ENCODE measurements around the gene CIDEB. TPM values are rescaled to one million over a fixed set of nuclear protein-coding genes. Genes with fewer than 3 reads are reported as not detected.

CIDEB gene
- total and polyA plus RNA-seq, 2 of the 13 experiments (the other 11 are each of a cell fraction or from before 2014, with no cell fraction given) = 35.8 to 110 TPM

- TF ChIP-seq IRF1 (CRISPR knock-in tag; IDR thresholded peaks at IDR 0.05; ENCODE audit: low read depth) = no peak; the same call in 1 of the 2 replicates
- no peak for TF ChIP-seq ZNF770 (CRISPR knock-in tag; IDR thresholded peaks at IDR 0.05)
- no peak for TF ChIP-seq ZNF703 (CRISPR knock-in tag; IDR thresholded peaks at IDR 0.05; ENCODE audit: borderline replicate concordance)
- no peak for TF ChIP-seq RBM22 (optimal IDR thresholded peaks at IDR 0.05; ENCODE audit: low read length)
- TF ChIP-seq TARDBP (CRISPR knock-in tag; IDR thresholded peaks at IDR 0.05) = peak; percentile 11; the same call in 1 of the 2 replicates
- TF ChIP-seq ATF5 (CRISPR knock-in tag; IDR thresholded peaks at IDR 0.05; ENCODE audit: low read depth) = no peak
- TF ChIP-seq ZNF709 (CRISPR knock-in tag; IDR thresholded peaks at IDR 0.05) = no peak
- no peak for TF ChIP-seq ZBTB39 (CRISPR knock-in tag; IDR thresholded peaks at IDR 0.05)
- no peak for TF ChIP-seq MTA3 (CRISPR knock-in tag; IDR thresholded peaks at IDR 0.05)
- TF ChIP-seq GPBP1L1 (CRISPR knock-in tag; IDR thresholded peaks at IDR 0.05) = no peak
- no peak for TF ChIP-seq HHEX (CRISPR knock-in tag; IDR thresholded peaks at IDR 0.05)
- no peak for TF ChIP-seq CHD4 (IDR thresholded peaks at IDR 0.05; ENCODE audit: borderline replicate concordance, low read length)
- no peak for TF ChIP-seq SIN3B (IDR thresholded peaks at IDR 0.05; ENCODE audit: low read length)
- no peak for TF ChIP-seq ZMAT3 (CRISPR knock-in tag; conservative IDR thresholded peaks at IDR 0.05)
- no peak for TF ChIP-seq HNF1A (IDR thresholded peaks at IDR 0.05; ENCODE audit: low read depth)
- TF ChIP-seq HNF1A (CRISPR knock-in tag; IDR thresholded peaks at IDR 0.05; ENCODE audit: borderline replicate concordance) = peak; percentile 38; the same call in 1 of the 2 replicates
- no peak for TF ChIP-seq SRSF9 (IDR thresholded peaks at IDR 0.05; ENCODE audit: borderline replicate concordance, insufficient read depth, low read depth, low read length, poor library complexity, severe bottlenecking)
These were observed 11.2 kb downstream of the CIDEB start (continued) for GRCh38 chr14:24296341-24297157.

Measured in HepG2 (cell line).